ENCODE data around the gene NKAIN2.

GRCh38 chr6:124748778-124749177 lies 945.1 kb downstream of the NKAIN2 start:
- TF ChIP-seq, protein P1, sequence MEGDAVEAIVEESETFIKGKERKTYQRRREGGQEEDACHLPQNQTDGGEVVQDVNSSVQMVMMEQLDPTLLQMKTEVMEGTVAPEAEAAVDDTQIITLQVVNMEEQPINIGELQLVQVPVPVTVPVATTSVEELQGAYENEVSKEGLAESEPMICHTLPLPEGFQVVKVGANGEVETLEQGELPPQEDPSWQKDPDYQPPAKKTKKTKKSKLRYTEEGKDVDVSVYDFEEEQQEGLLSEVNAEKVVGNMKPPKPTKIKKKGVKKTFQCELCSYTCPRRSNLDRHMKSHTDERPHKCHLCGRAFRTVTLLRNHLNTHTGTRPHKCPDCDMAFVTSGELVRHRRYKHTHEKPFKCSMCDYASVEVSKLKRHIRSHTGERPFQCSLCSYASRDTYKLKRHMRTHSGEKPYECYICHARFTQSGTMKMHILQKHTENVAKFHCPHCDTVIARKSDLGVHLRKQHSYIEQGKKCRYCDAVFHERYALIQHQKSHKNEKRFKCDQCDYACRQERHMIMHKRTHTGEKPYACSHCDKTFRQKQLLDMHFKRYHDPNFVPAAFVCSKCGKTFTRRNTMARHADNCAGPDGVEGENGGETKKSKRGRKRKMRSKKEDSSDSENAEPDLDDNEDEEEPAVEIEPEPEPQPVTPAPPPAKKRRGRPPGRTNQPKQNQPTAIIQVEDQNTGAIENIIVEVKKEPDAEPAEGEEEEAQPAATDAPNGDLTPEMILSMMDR (IDR thresholded peaks at IDR 0.05), result no peak
- no peak for TF ChIP-seq EP300 (IDR thresholded peaks at IDR 0.05)
- no peak for TF ChIP-seq POLR2A (IDR thresholded peaks at IDR 0.05)
- TF ChIP-seq POLR2AphosphoS5 (IDR thresholded peaks at IDR 0.05), result no peak

All from sigmoid colon (tissue), 4 donors.